DMS79 (cell line): Measurements from ENCODE around the gene SLIT1.

Experiments used
- DNase-seq: peaks from one replicate; lab custom pipeline; 2025; lab: John Stamatoyannopoulos, UW

SLIT1 gene

DNA sequence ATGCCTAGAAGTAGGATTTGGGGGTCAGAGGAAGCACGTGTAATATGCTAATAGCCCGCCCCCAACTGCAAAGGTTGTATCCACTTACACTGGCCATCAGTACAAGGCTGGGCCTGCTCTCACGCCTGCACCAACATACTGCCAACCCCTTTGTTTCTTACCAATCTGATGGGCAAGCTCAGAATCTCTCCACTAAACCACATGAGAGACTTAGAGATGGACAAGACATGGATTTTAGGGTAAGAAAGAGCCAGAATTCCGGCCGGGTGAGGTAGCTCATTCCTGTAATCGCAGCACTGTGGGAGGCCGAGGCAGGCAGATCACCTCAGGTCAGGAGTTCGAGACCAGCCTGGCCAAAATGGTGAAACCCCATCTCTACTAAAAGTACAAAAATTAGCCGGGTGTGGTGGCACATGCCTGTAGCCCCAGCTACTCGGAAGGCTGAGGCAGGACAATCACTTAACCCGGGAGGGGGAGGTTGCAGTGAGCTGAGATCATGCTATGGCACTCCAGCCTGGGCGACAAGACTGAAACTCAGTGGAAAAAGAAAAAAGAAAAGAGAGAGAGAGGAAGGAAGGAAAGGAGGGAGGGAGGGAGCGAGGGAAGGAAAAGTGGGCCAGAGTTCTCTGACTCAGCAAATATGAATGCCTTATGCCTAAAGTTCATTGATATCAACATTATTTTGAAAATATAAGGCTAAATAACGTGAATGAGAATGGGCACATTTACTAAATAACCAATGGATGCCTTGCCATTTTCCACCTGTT, 162.2 kb downstream of the SLIT1 start:
- no peak for DNase-seq

- no peak for DNase-seq
Measured at GRCh38 chr10:97022616-97023015, 163.1 kb downstream of the SLIT1 start.

- no peak for DNase-seq
Measured at GRCh38 chr10:97020452-97021400, 165.0 kb downstream of the SLIT1 start.

- DNase-seq: no peak
Measured at GRCh38 chr10:97019213-97019844, 166.4 kb downstream of the SLIT1 start.

DNA sequence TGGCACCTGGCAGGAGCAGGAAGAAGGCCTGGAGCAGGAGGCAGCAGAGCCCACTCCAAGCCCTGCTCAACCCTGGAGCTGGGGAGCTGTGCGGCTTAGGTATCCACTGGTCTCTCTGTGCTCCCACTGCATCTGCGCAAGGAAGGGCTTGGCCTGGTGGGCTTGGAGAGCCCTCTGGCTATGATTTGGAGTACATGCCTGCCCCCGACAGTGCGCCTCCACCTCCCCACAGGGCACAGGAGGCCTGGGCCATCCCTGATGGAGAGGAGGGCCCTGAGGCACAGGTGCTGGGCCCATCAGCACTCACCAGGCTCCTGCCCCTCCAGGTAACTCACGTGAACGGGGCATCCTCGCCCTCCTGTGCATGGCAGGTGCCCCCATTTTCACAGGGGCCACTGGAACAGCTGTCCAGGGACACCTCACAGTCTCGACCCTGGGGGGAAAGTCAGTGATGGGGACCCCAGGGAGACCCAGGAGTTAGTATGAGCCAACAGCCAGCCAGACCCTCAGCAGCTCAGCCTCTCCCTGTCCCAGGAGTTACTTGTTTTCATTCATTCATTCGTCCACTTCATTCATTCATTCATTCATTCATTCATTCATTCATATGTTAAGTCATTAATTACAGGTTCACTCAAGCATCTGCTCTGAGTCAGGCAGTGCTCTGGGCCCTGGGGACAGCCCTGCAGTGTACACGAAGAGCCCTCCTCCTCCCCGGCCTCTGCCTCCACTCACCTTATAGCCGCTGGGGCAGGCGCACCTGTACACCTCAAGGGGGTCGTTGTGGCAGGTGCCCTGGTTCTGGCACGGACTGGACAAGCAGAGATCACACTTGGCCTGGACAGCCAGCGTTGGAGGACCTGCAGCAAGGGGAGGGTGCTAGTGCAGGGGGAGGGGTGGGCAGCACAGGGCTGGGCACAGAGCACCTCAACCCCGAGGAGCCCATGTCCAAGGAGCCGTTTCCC, 167.2 kb downstream of the SLIT1 start:
- no peak for DNase-seq

DNA sequence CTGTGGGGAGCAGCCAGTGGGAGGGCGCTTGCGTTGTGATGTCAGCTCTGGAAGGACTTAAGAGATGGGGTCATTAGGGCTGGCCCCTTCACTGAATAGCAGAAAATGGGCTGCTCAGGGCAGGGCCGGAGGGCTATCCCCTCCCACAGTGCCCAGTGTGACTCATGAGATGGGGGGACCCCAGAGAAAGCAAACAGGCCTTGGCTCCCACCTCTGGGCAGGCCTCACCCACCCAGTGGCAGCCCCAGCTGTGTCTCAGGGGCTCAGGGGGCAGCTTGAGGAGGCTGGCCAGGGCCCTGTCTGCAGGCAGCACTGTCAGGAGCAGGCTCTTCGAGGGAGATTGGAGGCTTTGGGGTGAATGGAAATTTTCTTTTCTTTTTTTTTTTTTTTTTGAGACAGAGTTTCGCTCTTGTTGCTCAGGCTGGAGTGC, 168.3 kb downstream of the SLIT1 start:
- no peak for DNase-seq

GRCh38 chr10:97016728-97017473, 168.9 kb downstream of the SLIT1 start:
- DNase-seq: no peak

GRCh38 chr10:97015240-97015639, 170.5 kb downstream of the SLIT1 start:
- no peak for DNase-seq

GRCh38 chr10:97013983-97014382, 171.8 kb downstream of the SLIT1 start:
- DNase-seq: no peak

DNA sequence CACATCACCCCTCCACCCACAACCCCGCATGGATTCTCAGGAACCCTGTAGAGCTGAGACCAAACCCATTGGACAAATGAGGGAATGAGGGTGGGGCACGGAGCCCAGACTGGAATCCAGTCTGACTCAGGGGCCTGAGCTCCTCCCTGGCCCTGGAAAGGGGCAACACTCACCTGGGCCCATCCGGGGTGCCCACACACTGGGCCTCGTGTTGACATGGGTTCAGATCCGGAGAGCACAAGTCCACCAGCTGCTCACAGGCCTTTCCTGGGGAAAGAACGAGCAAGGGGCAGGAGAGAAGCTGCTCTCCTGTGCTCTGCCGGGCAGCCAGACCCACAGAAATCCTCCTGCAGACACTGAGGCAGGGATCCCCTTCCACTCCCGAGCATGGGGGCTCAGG, 172.2 kb downstream of the SLIT1 start:
- no peak for DNase-seq

GRCh38 chr10:97012470-97012869, 173.3 kb downstream of the SLIT1 start:
- DNase-seq: no peak

DNA sequence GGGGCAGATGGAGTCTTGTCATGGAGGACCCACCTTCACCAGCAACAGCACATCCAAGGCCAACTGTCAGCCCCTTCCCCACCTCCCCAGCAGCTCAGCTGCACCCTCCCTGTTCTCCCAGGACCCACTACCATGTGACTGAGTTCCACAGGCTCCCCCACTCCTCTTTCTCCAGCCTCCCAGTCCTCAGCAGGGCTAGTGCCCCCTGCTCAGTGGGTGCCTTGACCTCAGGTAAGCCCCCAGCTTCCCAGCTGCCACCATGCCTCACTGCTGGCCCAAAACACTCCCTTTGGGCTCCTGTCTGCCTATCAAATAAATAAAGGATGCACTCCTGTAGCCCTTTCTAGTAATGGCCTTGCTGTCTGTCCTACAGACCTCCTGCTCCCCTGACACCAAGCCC, 174.4 kb downstream of the SLIT1 start:
- no peak for DNase-seq

DNA sequence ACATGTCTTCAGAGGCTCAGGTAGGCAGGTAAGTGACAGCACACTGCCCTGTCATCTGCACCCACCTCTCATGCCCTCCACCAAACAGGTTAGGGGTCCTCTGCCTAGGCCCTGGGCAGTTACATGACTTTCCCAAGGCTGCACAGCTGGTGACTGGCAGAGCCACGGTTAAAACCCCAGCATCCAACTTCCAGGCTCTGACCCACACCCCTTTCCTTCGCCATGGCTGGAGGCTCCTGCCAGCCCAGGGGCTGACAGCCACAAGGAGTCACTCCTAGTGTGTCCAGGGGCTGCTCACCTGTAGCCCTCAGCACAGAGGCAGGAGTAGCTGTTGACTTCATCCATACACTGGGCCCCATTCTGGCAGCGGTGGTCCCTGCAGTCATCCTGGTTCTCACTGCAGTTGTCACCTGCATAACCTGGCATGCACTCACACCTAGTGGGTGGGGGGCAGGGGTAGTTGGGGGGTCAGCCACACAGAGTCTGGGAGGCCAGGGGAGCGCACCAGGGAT, 175.0 kb downstream of the SLIT1 start:
- DNase-seq: no peak

DNA sequence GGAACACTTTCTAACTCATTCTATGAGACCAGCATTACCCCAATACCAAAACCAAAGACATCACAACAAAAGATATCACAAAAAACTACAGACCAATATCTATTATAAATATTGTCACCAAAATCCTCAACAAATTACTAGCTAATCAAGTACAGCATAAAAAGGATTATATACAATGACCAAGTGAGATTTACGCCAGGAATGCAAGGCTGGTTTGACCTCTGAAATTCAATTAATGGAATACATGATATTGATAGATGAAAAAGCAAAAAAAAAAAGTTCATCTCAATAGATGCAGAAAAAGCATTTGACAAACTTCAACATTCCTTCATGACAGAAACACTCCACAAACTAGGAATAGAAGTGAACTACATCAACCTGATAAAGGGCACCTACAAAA, 178.3 kb downstream of the SLIT1 start:
- DNase-seq: no peak

GRCh38 chr10:97006364-97006763, 179.4 kb downstream of the SLIT1 start:
- DNase-seq: no peak

- DNase-seq: no peak
Measured at GRCh38 chr10:97005349-97005748, 180.4 kb downstream of the SLIT1 start.

DNA sequence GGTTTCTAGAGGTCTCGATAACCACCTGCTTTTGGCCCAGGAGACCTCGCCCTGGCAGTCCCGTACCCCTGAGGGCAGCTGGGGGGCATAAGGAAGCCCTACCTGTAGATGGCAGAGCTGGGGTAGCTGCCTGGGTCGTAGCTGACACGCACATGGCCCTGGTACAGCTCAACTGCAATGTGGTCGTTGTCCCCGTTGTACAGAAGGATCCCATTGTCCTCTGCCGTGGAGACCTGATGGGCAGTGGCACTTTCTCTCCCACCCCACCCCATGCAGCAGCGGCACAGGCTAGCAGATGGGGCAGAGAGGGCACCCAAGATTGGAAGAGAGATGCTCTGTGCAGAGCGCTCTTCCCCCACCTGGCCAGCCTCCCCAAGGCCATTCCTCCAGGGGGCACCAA, 181.2 kb downstream of the SLIT1 start:
- DNase-seq: no peak

DNA sequence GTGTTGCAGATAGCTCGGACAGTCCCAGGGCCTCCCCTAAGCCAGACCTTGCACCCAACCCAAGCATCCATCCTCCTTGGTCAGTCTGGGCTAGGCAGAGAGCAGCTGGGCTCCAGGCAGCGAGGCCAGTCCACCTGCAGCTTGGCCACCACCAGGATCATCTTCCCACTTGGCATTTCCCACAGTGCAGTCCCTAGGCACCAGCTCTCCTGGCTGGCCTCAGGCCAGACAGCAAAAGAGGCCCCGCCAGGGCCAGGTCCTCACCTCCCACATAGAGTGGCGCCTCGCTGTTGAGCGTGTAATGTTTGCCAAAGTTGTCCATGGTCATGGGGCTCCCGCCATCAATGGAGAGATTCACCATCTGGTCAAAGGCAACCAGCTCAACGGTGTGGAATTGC, 182.0 kb downstream of the SLIT1 start:
- no peak for DNase-seq

DNA sequence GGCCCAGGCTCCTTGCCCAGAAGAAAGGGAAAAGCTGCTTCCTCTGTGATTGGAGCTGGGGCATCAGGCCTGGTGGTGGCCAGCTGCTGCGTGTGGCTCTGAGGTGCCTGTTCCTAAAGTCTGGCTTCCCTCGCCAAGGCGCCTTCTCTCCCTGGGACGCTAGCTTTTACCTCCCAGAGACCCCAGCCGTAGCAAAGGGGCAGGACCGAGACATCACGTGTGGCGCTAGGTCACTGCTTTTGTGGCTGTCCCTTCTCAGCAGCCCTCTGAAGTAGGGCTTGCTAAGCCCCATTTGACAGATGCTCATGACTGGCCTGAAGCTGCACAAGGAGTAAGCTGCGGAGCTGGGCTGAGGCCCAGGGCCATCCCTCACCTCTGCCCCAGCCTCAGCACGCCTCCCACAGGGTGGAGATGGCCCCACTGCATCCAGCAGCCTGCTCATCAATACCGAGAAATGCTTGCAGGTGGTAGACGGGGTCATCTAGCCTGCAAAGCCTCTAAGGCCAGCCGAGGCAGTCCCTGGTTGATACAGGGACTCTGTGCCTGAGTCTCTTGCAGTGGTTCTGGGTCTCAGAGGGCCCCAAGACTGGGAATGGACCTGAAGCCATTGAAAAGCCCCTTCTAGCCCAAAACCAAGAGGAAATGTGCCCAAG, 182.5 kb downstream of the SLIT1 start:
- no peak for DNase-seq

DNA sequence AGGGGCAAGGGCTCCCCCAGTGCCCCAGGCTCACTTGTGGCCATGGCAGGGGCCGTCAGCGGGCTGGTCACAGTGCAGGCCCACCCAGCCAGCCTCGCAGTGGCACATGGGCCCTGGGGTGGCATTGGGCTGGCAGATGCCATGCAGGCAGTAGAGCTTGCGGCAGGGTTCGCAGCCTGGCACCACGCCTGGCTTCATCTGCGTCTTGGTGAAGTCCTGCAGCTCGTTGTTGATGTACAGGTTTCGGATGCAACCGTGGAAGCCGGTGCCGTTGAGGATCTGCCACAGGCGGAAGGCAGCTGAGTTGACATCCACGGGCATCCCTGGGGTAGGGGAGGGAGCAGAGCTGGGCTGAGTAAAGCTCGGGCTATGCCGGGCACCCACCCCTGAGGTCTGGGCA, 183.1 kb downstream of the SLIT1 start:
- no peak for DNase-seq
